NCI-H1417 (cell line): ENCODE data around the gene GALK1.

ENCODE experiments used
- DNase-seq, 3 experiments: peaks; one replicate each; lab custom pipeline; 2025; lab: John Stamatoyannopoulos, UW

Gene GALK1

GRCh38 chr17:75749545-75750389 lies 15.2 kb downstream of the GALK1 start:
- DNase-seq: peak; percentile 45 to 82 (median 49)

- no peak for DNase-seq
These were observed 16.3 kb downstream of the GALK1 start for GRCh38 chr17:75748706-75749105.

- DNase-seq: no peak
These were observed 21.3 kb downstream of the GALK1 start for GRCh38 chr17:75743625-75744206.

- no peak for DNase-seq
These were observed 22.7 kb downstream of the GALK1 start for GRCh38 chr17:75742337-75742736.

- DNase-seq: no peak
These were observed 24.3 kb downstream of the GALK1 start for GRCh38 chr17:75740631-75741077.

- no peak for DNase-seq
These were observed 24.8 kb downstream of the GALK1 start for GRCh38 chr17:75740215-75740614.

GRCh38 chr17:75739801-75740200 lies 25.2 kb downstream of the GALK1 start:
- no peak for DNase-seq

- no peak for DNase-seq
These were observed 25.8 kb downstream of the GALK1 start for GRCh38 chr17:75739174-75739573.

- no peak for DNase-seq
These were observed 26.7 kb downstream of the GALK1 start for GRCh38 chr17:75738218-75738802.

GRCh38 chr17:75737133-75737962 lies 27.6 kb downstream of the GALK1 start:
- no peak for DNase-seq

- DNase-seq: no peak
These were observed 28.7 kb downstream of the GALK1 start for GRCh38 chr17:75736173-75736835.

GRCh38 chr17:75734674-75735294 lies 30.2 kb downstream of the GALK1 start:
- no peak for DNase-seq

GRCh38 chr17:75733471-75733870 lies 31.5 kb downstream of the GALK1 start:
- no peak for DNase-seq

- DNase-seq: no peak
These were observed 33.1 kb downstream of the GALK1 start for GRCh38 chr17:75731716-75732498.

- DNase-seq: no peak
These were observed 33.8 kb downstream of the GALK1 start for GRCh38 chr17:75731086-75731715.

- DNase-seq: no peak
These were observed 34.9 kb downstream of the GALK1 start for GRCh38 chr17:75730065-75730464.

- DNase-seq: no peak
These were observed 35.6 kb downstream of the GALK1 start for GRCh38 chr17:75729351-75729750.

- no peak for DNase-seq
These were observed 37.6 kb downstream of the GALK1 start for GRCh38 chr17:75727391-75727790.

GRCh38 chr17:75725504-75725903 lies 39.5 kb downstream of the GALK1 start:
- DNase-seq: no peak
